Thyroid gland (tissue), 4 donors: ENCODE data around the gene KRTAP21-2. TPM values are rescaled to one million over a fixed set of nuclear protein-coding genes. Genes with fewer than 3 reads are reported as not detected.

Experiments
- DNase-seq, 2 donors: peaks; one replicate each; pipeline ENCODE4 v3.0.0-alpha.2; 2019
- H3K27ac ChIP-seq, 3 donors: fragments of 200-600 bp; sonication (generic); 1 replicate in 2 of 3; 2 replicates in 1 of 3; pipeline ENCODE4 v1.5.1; 2016 to 2019; ENCODE audit warnings: mild to moderate bottlenecking in 1 of 3, moderate library complexity in 1 of 3
- H3K27me3 ChIP-seq: fragments of 200-600 bp; sonication (generic); one replicate; pipeline ENCODE4 v1.5.1; 2019
- H3K36me3 ChIP-seq, 2 donors: fragments of 200-600 bp; sonication (generic); one replicate each; pipeline ENCODE4 v1.5.1; 2016 to 2019
- H3K4me1 ChIP-seq, 2 donors: fragments of 200-600 bp; sonication (generic); one replicate each; pipeline ENCODE4 v1.5.1; 2017 to 2019
- H3K4me3 ChIP-seq, 3 donors: fragments of 200-600 bp; sonication (generic); replicated peaks in 1 of 3; 1 replicate in 2 of 3; 2 replicates in 1 of 3; pipeline ENCODE4 v1.5.1; 2016; ENCODE audit warnings: mild to moderate bottlenecking in 1 of 3
- H3K9me3 ChIP-seq: fragments of 200-600 bp; sonication (generic); one replicate; pipeline ENCODE4 v1.5.1; 2017
- POLR2A ChIP-seq, 2 donors: fragments of 450-650 bp; IDR thresholded peaks; one replicate each; pipeline ENCODE4 v1.6.1; 2017; ENCODE audit warnings: antibody characterized with exemption in 2 of 2, mild to moderate bottlenecking in 2 of 2, moderate library complexity in 1 of 2
- WGBS, 2 donors: methylation state at CpG; one replicate each; pipeline ENCODE4 v1.1.5; 2017; 5-methylcytosine and 5-hydroxymethylcytosine counted together
- intact Hi-C: fragments of 100-400 bp; cut with DNase I; formaldehyde crosslinking; loops from one replicate; pipeline ENCODE4 v1.15.1; 2023
- small RNA-seq: library from RNA; depleted of rRNA; stranded (forward); fragments of <200 nt; gene quantifications from one replicate; pipeline ENCODE3, GENCODE V24; 2016
- total RNA-seq, 4 donors: library from RNA; depleted of rRNA; stranded (reverse); fragments of >200 nt; gene quantifications; one replicate each; pipeline ENCODE4 v1.2.3, GENCODE V29; 2016
- TF ChIP-seq, protein P1 (sequence below), 6 experiments: fragments of 200-600 bp in 3 of 6; fragments of 450-650 bp in 3 of 6; sonication (generic) in 3 of 6; IDR thresholded peaks; one replicate each; pipeline ENCODE4 v1.5.1; 2016 to 2019; ENCODE audit warnings: antibody characterized with exemption in 6 of 6, mild to moderate bottlenecking in 2 of 6, inconsistent platforms in 1 of 6, moderate library complexity in 1 of 6

Gene KRTAP21-2
- total RNA-seq, 4 donors from 2014 or later = not detected

DNA sequence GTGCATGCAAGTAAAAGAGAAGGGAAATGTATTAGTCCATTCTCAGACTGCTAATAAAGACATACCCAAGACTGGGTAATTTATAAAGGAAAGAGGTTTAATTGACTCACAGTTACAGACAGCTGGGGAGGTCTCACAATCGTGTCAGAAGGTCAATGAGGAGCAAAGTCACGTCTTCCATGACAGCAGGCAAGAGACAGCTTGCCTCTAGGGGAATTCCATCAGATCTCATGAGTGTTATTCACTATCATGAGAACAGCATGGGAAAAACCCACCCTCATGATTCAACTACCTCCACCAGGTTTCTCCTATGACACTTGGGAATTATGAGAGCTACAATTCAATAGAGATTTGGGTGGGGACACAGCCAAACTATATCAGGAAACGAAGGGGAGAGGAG is 36.6 kb downstream of the KRTAP21-2 start:
- WGBS, 2 donors = 33 to 49% methylated on average over 3 of the region's 3 CpGs

DNA sequence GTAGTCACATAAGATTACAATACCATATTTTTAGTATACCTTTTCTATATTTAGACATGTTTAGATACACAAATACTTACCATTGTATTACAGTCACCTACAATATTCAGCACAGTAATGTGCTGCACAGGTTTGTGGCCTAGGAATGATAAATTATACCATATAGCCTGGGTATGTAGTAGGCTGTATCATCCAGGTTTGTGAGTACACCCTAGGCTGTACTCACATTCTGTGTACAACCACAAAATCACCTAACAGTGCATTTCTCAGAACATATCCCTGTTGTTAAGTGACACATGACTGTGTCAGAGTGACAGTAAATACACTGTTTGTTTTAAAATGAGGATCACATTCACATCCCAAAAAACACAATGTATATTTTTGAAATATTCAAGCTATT is 39.6 kb downstream of the KRTAP21-2 start:
- H3K4me1 ChIP-seq = no peaks in the 10 kb centered on the region
- intact Hi-C loops = no loop called here
- H3K27me3 ChIP-seq = no peaks in the 10 kb centered on the region
- no peaks in the 10 kb centered on the region for H3K36me3 ChIP-seq
- DNase-seq = no peak
- no peaks in the 10 kb centered on the region for H3K9me3 ChIP-seq
- TF ChIP-seq POLR2A (IDR thresholded peaks at IDR 0.05) = no peak
- TF ChIP-seq, protein P1, sequence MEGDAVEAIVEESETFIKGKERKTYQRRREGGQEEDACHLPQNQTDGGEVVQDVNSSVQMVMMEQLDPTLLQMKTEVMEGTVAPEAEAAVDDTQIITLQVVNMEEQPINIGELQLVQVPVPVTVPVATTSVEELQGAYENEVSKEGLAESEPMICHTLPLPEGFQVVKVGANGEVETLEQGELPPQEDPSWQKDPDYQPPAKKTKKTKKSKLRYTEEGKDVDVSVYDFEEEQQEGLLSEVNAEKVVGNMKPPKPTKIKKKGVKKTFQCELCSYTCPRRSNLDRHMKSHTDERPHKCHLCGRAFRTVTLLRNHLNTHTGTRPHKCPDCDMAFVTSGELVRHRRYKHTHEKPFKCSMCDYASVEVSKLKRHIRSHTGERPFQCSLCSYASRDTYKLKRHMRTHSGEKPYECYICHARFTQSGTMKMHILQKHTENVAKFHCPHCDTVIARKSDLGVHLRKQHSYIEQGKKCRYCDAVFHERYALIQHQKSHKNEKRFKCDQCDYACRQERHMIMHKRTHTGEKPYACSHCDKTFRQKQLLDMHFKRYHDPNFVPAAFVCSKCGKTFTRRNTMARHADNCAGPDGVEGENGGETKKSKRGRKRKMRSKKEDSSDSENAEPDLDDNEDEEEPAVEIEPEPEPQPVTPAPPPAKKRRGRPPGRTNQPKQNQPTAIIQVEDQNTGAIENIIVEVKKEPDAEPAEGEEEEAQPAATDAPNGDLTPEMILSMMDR (IDR thresholded peaks at IDR 0.05) = no peak
- H3K27ac ChIP-seq = no peak overlapping the region
- no peak overlapping the region for H3K4me3 ChIP-seq

More for the DNA sequence above, 36.6 kb downstream of the KRTAP21-2 start:
- H3K9me3 ChIP-seq = no peaks in the 10 kb centered on the region
- TF ChIP-seq POLR2A (IDR thresholded peaks at IDR 0.05) = no peak
- TF ChIP-seq, protein P1 (IDR thresholded peaks at IDR 0.05) = no peak
- H3K36me3 ChIP-seq = no peaks in the 10 kb centered on the region
- no peak overlapping the region for H3K27ac ChIP-seq
- H3K27me3 ChIP-seq = no peaks in the 10 kb centered on the region
- no peak for DNase-seq
- H3K4me1 ChIP-seq = no peaks in the 10 kb centered on the region
- H3K4me3 ChIP-seq = no peak overlapping the region
- intact Hi-C loops = no loop called here

Small RNA genes within 50 kb of the gene (small RNA-seq; reads per million reads assigned to genes)
- gene AP000244.1 (not detected), gene KRTAP21-3 (not detected)

Other genes starting within 250 kb of the KRTAP21-2 start
- not detected for gene KRTAP19-5, start 245.1 kb downstream of the KRTAP21-2 start, total RNA-seq
- gene KRTAP19-6, start 205.4 kb downstream of the KRTAP21-2 start, total RNA-seq = not detected
- not detected for gene KRTAP19-7, start 185.9 kb downstream of the KRTAP21-2 start, total RNA-seq
- gene KRTAP22-2, start 156.9 kb downstream of the KRTAP21-2 start, total RNA-seq = not detected
- not detected for gene KRTAP6-3, start 154.8 kb downstream of the KRTAP21-2 start, total RNA-seq
- not detected for gene KRTAP6-2, start 148.4 kb downstream of the KRTAP21-2 start, total RNA-seq
- not detected for gene KRTAP22-1, start 146.2 kb downstream of the KRTAP21-2 start, total RNA-seq
- gene KRTAP6-1, start 133.3 kb downstream of the KRTAP21-2 start, total RNA-seq = not detected
- gene KRTAP20-1, start 130.8 kb downstream of the KRTAP21-2 start, total RNA-seq = not detected
- not detected for gene KRTAP20-4, start 126.6 kb downstream of the KRTAP21-2 start, total RNA-seq
- not detected for gene KRTAP20-2, start 112.1 kb downstream of the KRTAP21-2 start, total RNA-seq
- gene KRTAP20-3, start 104.4 kb downstream of the KRTAP21-2 start, total RNA-seq = not detected
- not detected for gene KRTAP21-3, start 28.5 kb downstream of the KRTAP21-2 start, total RNA-seq
- not detected for gene KRTAP21-1, start 8.2 kb upstream of the KRTAP21-2 start, total RNA-seq
- gene KRTAP8-1, start 66.0 kb upstream of the KRTAP21-2 start, total RNA-seq = not detected
- not detected for gene KRTAP7-1, start 82.5 kb upstream of the KRTAP21-2 start, total RNA-seq
- gene KRTAP11-1, start 134.3 kb upstream of the KRTAP21-2 start, total RNA-seq = not detected